ENCODE measurements around the gene MBOAT7. TPM values are rescaled to one million over a fixed set of nuclear protein-coding genes. Genes with fewer than 3 reads are reported as not detected.
"Not testable (repeated sequence)": the region's sequence is repeated elsewhere in the genome, so short reads cannot be mapped to it uniquely, and the experiment has no call there.

Gene MBOAT7
- total and polyA plus RNA-seq, 2 donors (not counting 3 experiments of a cell fraction or from before 2014, with no cell fraction given), result 204 to 218 TPM

DNA sequence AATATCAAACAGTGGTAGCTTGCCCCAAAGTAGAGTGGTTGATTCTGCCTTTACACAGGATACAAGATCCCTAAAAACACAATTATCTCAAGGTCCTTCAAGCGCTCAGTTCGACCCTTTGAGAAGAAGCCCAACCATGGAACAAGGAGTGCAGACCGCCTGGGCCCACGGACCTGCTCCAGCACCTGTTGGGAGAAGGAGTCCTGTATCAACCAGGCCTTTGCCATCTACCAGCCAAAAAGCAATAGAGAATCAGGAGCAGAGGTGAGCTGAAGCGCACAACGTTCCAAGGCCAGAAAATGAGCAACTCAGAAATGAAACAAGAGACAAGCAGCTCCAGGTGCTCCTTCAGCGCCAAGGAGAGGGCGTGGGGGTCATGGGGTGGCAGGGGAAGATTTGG is 39.8 kb upstream of the MBOAT7 start:
- dilution Hi-C loops (cut with MboI; ENCODE audit: extremely low pct_ligation_motif_present, low sequenced_read_pairs), result no loop called here
- Histone ChIP-seq H3K4me1 (ENCODE audit: control insufficient read depth, extremely low read depth, insufficient read depth, low read length) (no peaks in the 10 kb centered on the region), H3K27ac (ENCODE audit: insufficient read depth, low read depth, low read length) (no peak overlapping the region), H3K4me2 (ENCODE audit: insufficient read depth, low read length) (no peak overlapping the region), H2AFZ (ENCODE audit: low read depth, low read length) (no peak overlapping the region), H3K9me3 (replicated peaks; ENCODE audit: control insufficient read depth, insufficient read depth, low read length) (no peaks in the 10 kb centered on the region), H3K4me3 (replicated peaks in 1 of 3; ENCODE audit: insufficient read depth in 1 of 3, low read depth in 1 of 3, low read length in 3 of 3) (no peak overlapping the region), H3K27me3 (ENCODE audit: control insufficient read depth in 2 of 2, insufficient read depth in 2 of 2, low read length in 2 of 2) (peaks cover 6 to 7% of the 10 kb centered on the region in 2 experiments), H3K9me1 (replicated peaks; ENCODE audit: control insufficient read depth, extremely low read depth, insufficient read depth, low read length) (no peaks in the 10 kb centered on the region), H4K20me1 (replicated peaks; ENCODE audit: control insufficient read depth, extremely low read depth, insufficient read depth, low read length) (no peaks in the 10 kb centered on the region), H3K9ac (replicated peaks; ENCODE audit: extremely low read depth, insufficient read depth, low read length) (no peak overlapping the region), H3K36me3 (ENCODE audit: control insufficient read depth in 2 of 2, extremely low read depth in 1 of 2, insufficient read depth in 2 of 2, low read length in 2 of 2) (no peaks in the 10 kb centered on the region), H3K79me2 (ENCODE audit: control insufficient read depth, insufficient read depth, low read length) (no peaks in the 10 kb centered on the region)
- DNase-seq (ENCODE audit: low read depth, low spot score) (no peak), FAIRE-seq (no peak)
- no TSS peak for BruUV-seq (replicated peaks)
- TF ChIP-seq FOS (IDR thresholded peaks at IDR 0.05; ENCODE audit: borderline replicate concordance, insufficient read depth, low read length) (no peak), POLR2AphosphoS5 (IDR thresholded peaks at IDR 0.05; ENCODE audit: insufficient read depth, low read depth, low read length) (no peak)
- intact Hi-C loops (cut with micrococcal nuclease), result loop anchor here (5.0 kb wide), 1 partner anchor 1147 kb away; no protein-coding TSS in a partner anchor
- ChIA-PET CTCF (interaction anchor here (0.9 to 2.3 kb wide), 4 partner anchors 28 to 61 kb away, joined by 3 to 5 read pairs (median 4); partner anchors contain the start of genes LILRB5 and TMC4), POLR2A (no interaction called here)

DNA sequence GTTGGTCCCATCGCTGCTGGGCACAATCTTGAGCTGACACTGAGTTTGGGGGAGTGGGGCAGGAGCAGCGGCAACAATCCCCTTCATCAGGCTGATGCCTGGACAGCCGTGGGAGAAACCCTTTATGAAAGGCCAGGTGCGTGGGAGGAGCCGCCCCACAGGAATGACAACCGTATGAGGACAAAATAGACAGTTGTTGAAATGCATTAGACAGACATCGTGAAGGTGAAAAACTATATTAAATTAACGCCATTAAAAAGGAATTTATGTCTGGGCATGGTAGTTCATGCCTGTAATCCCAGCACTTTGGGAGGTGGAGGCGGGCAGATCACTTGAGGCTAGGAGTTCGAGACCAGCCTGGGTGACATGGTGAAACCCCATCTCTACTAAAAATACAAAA is 35.2 kb upstream of the MBOAT7 start:
- H3K36me3 ChIP-seq (ENCODE audit: control insufficient read depth in 2 of 2, extremely low read depth in 1 of 2, insufficient read depth in 2 of 2, low read length in 2 of 2); H3K4me1 ChIP-seq (ENCODE audit: control insufficient read depth, extremely low read depth, insufficient read depth, low read length); H3K4me3 ChIP-seq (replicated peaks in 1 of 3; ENCODE audit: insufficient read depth in 1 of 3, low read depth in 1 of 3, low read length in 3 of 3); H2AFZ ChIP-seq (ENCODE audit: low read depth, low read length); H3K27ac ChIP-seq (ENCODE audit: insufficient read depth, low read depth, low read length); FAIRE-seq; H4K20me1 ChIP-seq (replicated peaks; ENCODE audit: control insufficient read depth, extremely low read depth, insufficient read depth, low read length); BruUV-seq (replicated peaks); POLR2A ChIA-PET; H3K4me2 ChIP-seq (ENCODE audit: insufficient read depth, low read length); H3K9me3 ChIP-seq (replicated peaks; ENCODE audit: control insufficient read depth, insufficient read depth, low read length); H3K79me2 ChIP-seq (ENCODE audit: control insufficient read depth, insufficient read depth, low read length); H3K9me1 ChIP-seq (replicated peaks; ENCODE audit: control insufficient read depth, extremely low read depth, insufficient read depth, low read length); DNase-seq (ENCODE audit: low read depth, low spot score); H3K27me3 ChIP-seq (ENCODE audit: control insufficient read depth in 2 of 2, insufficient read depth in 2 of 2, low read length in 2 of 2); dilution Hi-C loops (cut with MboI; ENCODE audit: extremely low pct_ligation_motif_present, low sequenced_read_pairs); CTCF ChIA-PET; H3K9ac ChIP-seq (replicated peaks; ENCODE audit: extremely low read depth, insufficient read depth, low read length): not testable (repeated sequence)
- intact Hi-C loops (cut with micrococcal nuclease), result loop anchor here (5.0 kb wide), 1 partner anchor 1142 kb away; no protein-coding TSS in a partner anchor

DNA sequence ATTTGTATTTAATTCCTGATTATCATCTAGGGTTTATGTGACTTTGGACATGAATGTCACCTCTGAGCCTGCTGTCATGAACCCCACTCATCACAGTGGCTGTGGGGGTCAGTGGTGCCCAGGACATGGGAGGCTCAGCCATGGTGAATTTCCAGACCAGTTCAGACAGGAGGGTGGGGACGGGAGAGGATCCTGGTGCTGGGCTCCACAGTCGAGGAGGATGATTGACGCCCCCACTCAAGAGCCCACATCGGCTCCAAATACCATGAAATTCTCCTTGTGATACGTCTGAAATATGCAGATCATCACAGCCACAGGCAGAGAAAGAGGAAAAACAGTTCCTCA is 34.5 kb upstream of the MBOAT7 start:
- DNase-seq (ENCODE audit: low read depth, low spot score); H2AFZ ChIP-seq (ENCODE audit: low read depth, low read length); H3K4me3 ChIP-seq (replicated peaks in 1 of 3; ENCODE audit: insufficient read depth in 1 of 3, low read depth in 1 of 3, low read length in 3 of 3); H3K27ac ChIP-seq (ENCODE audit: insufficient read depth, low read depth, low read length); H3K9me1 ChIP-seq (replicated peaks; ENCODE audit: control insufficient read depth, extremely low read depth, insufficient read depth, low read length); H3K9ac ChIP-seq (replicated peaks; ENCODE audit: extremely low read depth, insufficient read depth, low read length); H4K20me1 ChIP-seq (replicated peaks; ENCODE audit: control insufficient read depth, extremely low read depth, insufficient read depth, low read length); H3K9me3 ChIP-seq (replicated peaks; ENCODE audit: control insufficient read depth, insufficient read depth, low read length); POLR2A ChIA-PET; H3K4me2 ChIP-seq (ENCODE audit: insufficient read depth, low read length); H3K36me3 ChIP-seq (ENCODE audit: control insufficient read depth in 2 of 2, extremely low read depth in 1 of 2, insufficient read depth in 2 of 2, low read length in 2 of 2); BruUV-seq (replicated peaks); FAIRE-seq; H3K79me2 ChIP-seq (ENCODE audit: control insufficient read depth, insufficient read depth, low read length); dilution Hi-C loops (cut with MboI; ENCODE audit: extremely low pct_ligation_motif_present, low sequenced_read_pairs); H3K27me3 ChIP-seq (ENCODE audit: control insufficient read depth in 2 of 2, insufficient read depth in 2 of 2, low read length in 2 of 2); H3K4me1 ChIP-seq (ENCODE audit: control insufficient read depth, extremely low read depth, insufficient read depth, low read length): not testable (repeated sequence)
- CTCF ChIA-PET, result interaction anchor here (1.2 to 1.5 kb wide), 2 partner anchors 9 to 42 kb away, joined by 3 to 5 read pairs; no protein-coding TSS in a partner anchor
- intact Hi-C loops (cut with micrococcal nuclease), result loop anchor here (2.0 kb wide), 1 partner anchor 17 kb away; no protein-coding TSS in a partner anchor

DNA sequence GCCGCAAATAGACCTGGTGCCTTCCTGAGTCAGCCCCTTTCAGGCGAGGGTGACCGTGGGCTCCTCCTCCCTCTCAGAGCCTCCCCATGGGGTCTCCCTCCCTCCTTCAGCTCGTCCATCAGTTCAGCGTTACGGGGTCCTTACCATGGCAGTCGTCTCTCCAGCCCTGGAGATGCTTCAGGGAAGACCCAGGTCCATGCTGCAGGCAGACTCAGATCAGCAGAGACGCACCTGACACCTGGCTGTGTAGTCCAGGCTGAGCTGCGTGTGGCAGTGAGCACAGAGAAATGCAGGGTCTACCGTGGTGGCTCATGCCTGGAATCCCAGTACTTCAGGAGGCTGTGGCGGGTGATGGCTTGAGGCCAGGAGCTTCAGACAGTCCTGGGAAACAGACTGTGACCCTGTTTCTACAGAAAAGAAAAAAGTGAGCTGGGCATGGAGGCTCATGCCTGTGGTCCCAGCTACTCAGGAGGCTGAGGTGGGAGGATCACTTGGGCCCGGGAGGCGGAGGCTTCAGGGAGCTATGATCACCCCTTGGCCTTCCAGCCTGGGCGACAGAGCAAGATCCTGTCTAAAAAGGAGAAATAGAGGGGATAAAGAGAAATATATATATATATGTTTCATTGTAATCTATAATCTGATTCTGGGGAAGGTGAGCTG is 34.0 kb upstream of the MBOAT7 start:
- H3K27me3 ChIP-seq (ENCODE audit: control insufficient read depth in 2 of 2, insufficient read depth in 2 of 2, low read length in 2 of 2); H3K4me3 ChIP-seq (replicated peaks in 1 of 3; ENCODE audit: insufficient read depth in 1 of 3, low read depth in 1 of 3, low read length in 3 of 3); H3K79me2 ChIP-seq (ENCODE audit: control insufficient read depth, insufficient read depth, low read length); H3K9me1 ChIP-seq (replicated peaks; ENCODE audit: control insufficient read depth, extremely low read depth, insufficient read depth, low read length); dilution Hi-C loops (cut with MboI; ENCODE audit: extremely low pct_ligation_motif_present, low sequenced_read_pairs); H3K9me3 ChIP-seq (replicated peaks; ENCODE audit: control insufficient read depth, insufficient read depth, low read length); H3K36me3 ChIP-seq (ENCODE audit: control insufficient read depth in 2 of 2, extremely low read depth in 1 of 2, insufficient read depth in 2 of 2, low read length in 2 of 2); H3K27ac ChIP-seq (ENCODE audit: insufficient read depth, low read depth, low read length); H3K9ac ChIP-seq (replicated peaks; ENCODE audit: extremely low read depth, insufficient read depth, low read length); BruUV-seq (replicated peaks); POLR2A ChIA-PET; H4K20me1 ChIP-seq (replicated peaks; ENCODE audit: control insufficient read depth, extremely low read depth, insufficient read depth, low read length); DNase-seq (ENCODE audit: low read depth, low spot score); FAIRE-seq; H2AFZ ChIP-seq (ENCODE audit: low read depth, low read length); H3K4me1 ChIP-seq (ENCODE audit: control insufficient read depth, extremely low read depth, insufficient read depth, low read length); H3K4me2 ChIP-seq (ENCODE audit: insufficient read depth, low read length): not testable (repeated sequence)
- intact Hi-C loops (cut with micrococcal nuclease), result loop anchor here (2.0 kb wide), 1 partner anchor 17 kb away; no protein-coding TSS in a partner anchor
- CTCF ChIA-PET, result interaction anchor here (1.2 to 1.5 kb wide), 2 partner anchors 9 to 42 kb away, joined by 3 to 5 read pairs; no protein-coding TSS in a partner anchor
